DOHH2 (cell line): Measurements from ENCODE around the gene KLHL6.

Source experiments
- H3F3A ChIP-seq: fragments of 200-600 bp; sonication (generic), shearing (Covaris generic); 2 replicates; pipeline ENCODE4 v1.6.0; 2016; ENCODE audit warnings: antibody characterized with exemption, mild to moderate bottlenecking; ENCODE audit not compliant: control insufficient read depth, insufficient read depth
- H3K27ac ChIP-seq: fragments of 200-600 bp; sonication (generic); 2 replicates; pipeline ENCODE4 v1.5.1; 2014; ENCODE audit warnings: low read depth, mild to moderate bottlenecking, low read length, moderate library complexity
- H3K27me3 ChIP-seq: fragments of 200-600 bp; sonication (generic); 2 replicates; pipeline ENCODE4 v1.6.1; 2014; ENCODE audit warnings: mild to moderate bottlenecking, low read length, mixed read lengths; ENCODE audit not compliant: control insufficient read depth
- H3K36me3 ChIP-seq: fragments of 200-600 bp; sonication (generic); 2 replicates; pipeline ENCODE4 v1.6.1; 2014; ENCODE audit warnings: mild to moderate bottlenecking, low read length, moderate library complexity, mixed read lengths; ENCODE audit not compliant: control insufficient read depth
- H3K4me1 ChIP-seq: fragments of 200-600 bp; sonication (generic); 2 replicates; pipeline ENCODE4 v1.6.1; 2014; ENCODE audit warnings: mild to moderate bottlenecking, low read length, mixed read lengths; ENCODE audit not compliant: control insufficient read depth
- H3K4me2 ChIP-seq: fragments of 200-600 bp; sonication (generic); 2 replicates; pipeline ENCODE4 v1.6.0; 2014; ENCODE audit warnings: mild to moderate bottlenecking, low read length, moderate library complexity
- H3K4me3 ChIP-seq: fragments of 200-600 bp; sonication (generic); 2 replicates; pipeline ENCODE4 v1.5.1; 2014; ENCODE audit warnings: mild to moderate bottlenecking, low read length, mixed read lengths
- H3K79me2 ChIP-seq: fragments of 200-600 bp; sonication (generic); 2 replicates; pipeline ENCODE4 v1.6.1; 2014; ENCODE audit warnings: mild to moderate bottlenecking, low read length, mixed read lengths; ENCODE audit not compliant: control insufficient read depth
- H3K9me2 ChIP-seq: fragments of 200-600 bp; sonication (generic); replicated peaks from 2 replicates; pipeline ENCODE4 v1.6.1; 2014; ENCODE audit warnings: mild to moderate bottlenecking, low read length, mixed read lengths; ENCODE audit not compliant: control insufficient read depth
- H3K9me3 ChIP-seq: fragments of 200-600 bp; sonication (generic); 2 replicates; pipeline ENCODE4 v1.6.1; 2014; ENCODE audit warnings: antibody characterized with exemption, low read length, mixed read lengths; ENCODE audit not compliant: control insufficient read depth, insufficient read depth
- H4K20me1 ChIP-seq: fragments of 200-600 bp; sonication (generic); 2 replicates; pipeline ENCODE4 v1.6.0; 2014; ENCODE audit warnings: low read depth, mild to moderate bottlenecking, antibody characterized with exemption, low read length, moderate library complexity; ENCODE audit not compliant: control insufficient read depth, insufficient read depth
- CTCF ChIP-seq: fragments of 200-600 bp; sonication (generic); IDR thresholded peaks from one replicate; pipeline ENCODE4 v1.5.1; 2014; ENCODE audit warnings: antibody characterized with exemption, mild to moderate bottlenecking, low read depth, low read length; ENCODE audit not compliant: poor library complexity, severe bottlenecking
- EZH2phosphoT487 ChIP-seq: fragments of 200-600 bp; sonication (generic); IDR thresholded peaks from 2 replicates; pipeline ENCODE4 v1.6.1; 2017; ENCODE audit warnings: borderline replicate concordance, mild to moderate bottlenecking, antibody characterized with exemption, low read length, moderate library complexity, mixed read lengths

The KLHL6 gene

GRCh38 chr3:183491109-183491922 lies 64.2 kb downstream of the KLHL6 start:
- Histone ChIP-seq H3K27ac (no peak overlapping the region), H3K4me1 (peaks cover 32% of the 10 kb centered on the region)

GRCh38 chr3:183490653-183491052 lies 64.9 kb downstream of the KLHL6 start:
- H3K4me1 ChIP-seq: peaks cover 38% of the 10 kb centered on the region
- H3K4me2 ChIP-seq: no peak overlapping the region
- no peaks in the 10 kb centered on the region for H4K20me1 ChIP-seq
- no peaks in the 10 kb centered on the region for H3K27me3 ChIP-seq
- H3K9me2 ChIP-seq: no peaks in the 10 kb centered on the region
- H3K4me3 ChIP-seq: no peak overlapping the region
- H3F3A ChIP-seq: peaks cover 9% of the 10 kb centered on the region; the same call in 1 of the 2 replicates
- no peaks in the 10 kb centered on the region for H3K79me2 ChIP-seq
- no peak overlapping the region for H3K27ac ChIP-seq
- TF ChIP-seq EZH2phosphoT487 (no peak), CTCF (no peak)
- peaks cover 76% of the 10 kb centered on the region for H3K36me3 ChIP-seq
- no peaks in the 10 kb centered on the region for H3K9me3 ChIP-seq

More at GRCh38 chr3:183491109-183491922, 64.2 kb downstream of the KLHL6 start:
- Histone ChIP-seq H3K79me2 (no peaks in the 10 kb centered on the region), H3K4me3 (no peak overlapping the region), H3K9me3 (no peaks in the 10 kb centered on the region), H4K20me1 (no peaks in the 10 kb centered on the region), H3F3A (peaks cover 6% of the 10 kb centered on the region; the same call in 1 of the 2 replicates), H3K4me2 (no peak overlapping the region), H3K36me3 (peaks cover 77% of the 10 kb centered on the region), H3K9me2 (no peaks in the 10 kb centered on the region), H3K27me3 (no peaks in the 10 kb centered on the region)
- TF ChIP-seq CTCF (no peak), EZH2phosphoT487 (no peak)

GRCh38 chr3:183490211-183490601 lies 65.3 kb downstream of the KLHL6 start:
- peaks cover 43% of the 10 kb centered on the region for H3K4me1 ChIP-seq
- peaks cover 9% of the 10 kb centered on the region; the same call in 1 of the 2 replicates for H3F3A ChIP-seq
- H3K9me2 ChIP-seq: no peaks in the 10 kb centered on the region
- H3K27ac ChIP-seq: no peak overlapping the region
- TF ChIP-seq CTCF (no peak), EZH2phosphoT487 (no peak)
- H3K4me3 ChIP-seq: no peak overlapping the region
- peaks cover 76% of the 10 kb centered on the region for H3K36me3 ChIP-seq
- H4K20me1 ChIP-seq: no peaks in the 10 kb centered on the region
- H3K4me2 ChIP-seq: no peak overlapping the region
- no peaks in the 10 kb centered on the region for H3K79me2 ChIP-seq
- no peaks in the 10 kb centered on the region for H3K9me3 ChIP-seq
- H3K27me3 ChIP-seq: no peaks in the 10 kb centered on the region
